Measurements from ENCODE around the gene SHD.
A peak's percentile ranks its signal among the peaks of the same experiment; 100 is the strongest.
"Not testable (repeated sequence)": the region's sequence is repeated elsewhere in the genome, so short reads cannot be mapped to it uniquely, and the experiment has no call there.

Gene SHD

GRCh38 chr19:4267101-4267900 is 11.8 kb upstream of the SHD start:
- DNase-seq (ENCODE audit: low spot score) = peak; percentile 42

GRCh38 chr19:4267901-4268815 is 10.9 kb upstream of the SHD start:
- DNase-seq (ENCODE audit: low spot score) = no peak

- DNase-seq (ENCODE audit: low spot score) = no peak
Measured at GRCh38 chr19:4268816-4269430, 10.1 kb upstream of the SHD start.

GRCh38 chr19:4272894-4273293 is 6.2 kb upstream of the SHD start:
- DNase-seq (ENCODE audit: low spot score) = no peak

GRCh38 chr19:4274321-4274686 is 4.8 kb upstream of the SHD start:
- not testable (repeated sequence) for DNase-seq (ENCODE audit: low spot score)

- DNase-seq (ENCODE audit: low spot score) = no peak
Measured at GRCh38 chr19:4277191-4277696, 1.8 kb upstream of the SHD start.

- DNase-seq (ENCODE audit: low spot score) = no peak
Measured at GRCh38 chr19:4278010-4278409, 1.1 kb upstream of the SHD start.

- no peak for DNase-seq (ENCODE audit: low spot score)
Measured at GRCh38 chr19:4279267-4279529, 132 bp downstream of the SHD start.

- DNase-seq (ENCODE audit: low spot score) = no peak
Measured at GRCh38 chr19:4279530-4280422, 710 bp downstream of the SHD start.

- peak; percentile 92 for DNase-seq (ENCODE audit: low spot score)
Measured at GRCh38 chr19:4284176-4284958, 5.3 kb downstream of the SHD start.

- no peak for DNase-seq (ENCODE audit: low spot score)
Measured at GRCh38 chr19:4284974-4285373, 5.9 kb downstream of the SHD start.

- not testable (repeated sequence) for DNase-seq (ENCODE audit: low spot score)
Measured at GRCh38 chr19:4286141-4286540, 7.1 kb downstream of the SHD start.

- peak; percentile 39 for DNase-seq (ENCODE audit: low spot score)
Measured at GRCh38 chr19:4288091-4288777, 9.2 kb downstream of the SHD start.

GRCh38 chr19:4291184-4291732 is 12.2 kb downstream of the SHD start:
- no peak for DNase-seq (ENCODE audit: low spot score)

- DNase-seq (ENCODE audit: low spot score) = no peak
Measured at GRCh38 chr19:4292515-4292914, 13.4 kb downstream of the SHD start.

- DNase-seq (ENCODE audit: low spot score) = no peak
Measured at GRCh38 chr19:4294389-4294788, 15.3 kb downstream of the SHD start.

GRCh38 chr19:4295972-4296771 is 17.1 kb downstream of the SHD start:
- DNase-seq (ENCODE audit: low spot score) = no peak

GRCh38 chr19:4297901-4298809 is 19.1 kb downstream of the SHD start:
- DNase-seq (ENCODE audit: low spot score) = no peak
